Kidney epithelial cell (primary cell): ENCODE results near the gene TEAD4. TPM values are rescaled to one million over a fixed set of nuclear protein-coding genes. Genes with fewer than 3 reads are reported as not detected.

Experiments used
- DNase-seq: peaks from one replicate; pipeline ENCODE4 v3.0.0-alpha.2; 2010; ENCODE audit warnings: low read depth
- H3K27me3 ChIP-seq: 2 replicates; pipeline ENCODE4 v1.6.0; 2011; ENCODE audit warnings: low read length; ENCODE audit not compliant: control insufficient read depth, insufficient read depth
- H3K36me3 ChIP-seq: 2 replicates; pipeline ENCODE4 v1.5.1; 2011; ENCODE audit warnings: low read length; ENCODE audit not compliant: control insufficient read depth, insufficient read depth
- H3K4me3 ChIP-seq: 2 replicates; pipeline ENCODE4 v1.5.1; 2011; ENCODE audit warnings: low read depth, mild to moderate bottlenecking, control low read depth, low read length
- CTCF ChIP-seq: IDR thresholded peaks from 2 replicates; pipeline ENCODE4 v1.5.1; 2011; ENCODE audit warnings: mild to moderate bottlenecking, moderate library complexity, low read length, control low read depth, inconsistent platforms; ENCODE audit not compliant: insufficient read depth, poor library complexity, severe bottlenecking
- total RNA-seq: library from RNA; depleted of rRNA; stranded (reverse); fragments of >200 nt; gene quantifications from 2 replicates; pipeline ENCODE4 v1.2.3, GENCODE V29; 2015

The TEAD4 gene
- total RNA-seq, 1 donor from 2014 or later: 38.6 TPM

- H3K4me3 ChIP-seq: no peak overlapping the region
- peaks cover 4% of the 10 kb centered on the region for H3K36me3 ChIP-seq
- TF ChIP-seq CTCF: no peak
- no peaks in the 10 kb centered on the region for H3K27me3 ChIP-seq
- no peak for DNase-seq
Measured at GRCh38 chr12:2939191-2939590, 20.0 kb upstream of the TEAD4 start.

DNA sequence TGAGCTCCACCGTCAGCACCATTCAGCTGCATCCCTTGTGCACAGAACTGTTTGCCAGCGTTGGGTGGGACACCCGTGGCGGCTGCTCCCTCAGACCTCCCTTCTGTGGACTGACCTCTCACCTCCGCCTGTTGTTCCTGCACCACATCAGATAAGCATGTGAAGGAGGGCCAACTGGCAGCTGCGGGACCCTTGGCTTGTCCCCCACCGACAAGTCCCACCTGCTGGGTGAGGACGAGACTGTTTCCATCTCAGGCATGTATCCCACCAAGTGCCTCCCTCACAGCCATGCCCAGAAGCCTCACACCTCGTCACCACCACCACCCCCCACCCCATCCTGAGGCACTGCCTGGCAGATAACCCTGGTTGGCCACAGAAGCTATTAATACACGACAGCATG, 18.6 kb upstream of the TEAD4 start:
- no peaks in the 10 kb centered on the region for H3K27me3 ChIP-seq
- DNase-seq: no peak
- H3K4me3 ChIP-seq: no peak overlapping the region
- no peak for TF ChIP-seq CTCF
- peaks cover 3% of the 10 kb centered on the region for H3K36me3 ChIP-seq

- DNase-seq: no peak
- no peak for TF ChIP-seq CTCF
- Histone ChIP-seq H3K27me3 (no peaks in the 10 kb centered on the region), H3K36me3 (peaks cover 3% of the 10 kb centered on the region), H3K4me3 (no peak overlapping the region)
Measured at GRCh38 chr12:2941524-2941923, 17.7 kb upstream of the TEAD4 start.

GRCh38 chr12:2944401-2945047, 14.7 kb upstream of the TEAD4 start:
- TF ChIP-seq CTCF: peak; percentile 93
- Histone ChIP-seq H3K36me3 (peaks cover 3% of the 10 kb centered on the region), H3K27me3 (no peaks in the 10 kb centered on the region), H3K4me3 (no peak overlapping the region)
- DNase-seq: no peak

GRCh38 chr12:2949411-2949810, 9.8 kb upstream of the TEAD4 start:
- H3K36me3 ChIP-seq: no peaks in the 10 kb centered on the region
- H3K4me3 ChIP-seq: no peak overlapping the region
- no peak for TF ChIP-seq CTCF
- H3K27me3 ChIP-seq: no peaks in the 10 kb centered on the region
- no peak for DNase-seq

DNA sequence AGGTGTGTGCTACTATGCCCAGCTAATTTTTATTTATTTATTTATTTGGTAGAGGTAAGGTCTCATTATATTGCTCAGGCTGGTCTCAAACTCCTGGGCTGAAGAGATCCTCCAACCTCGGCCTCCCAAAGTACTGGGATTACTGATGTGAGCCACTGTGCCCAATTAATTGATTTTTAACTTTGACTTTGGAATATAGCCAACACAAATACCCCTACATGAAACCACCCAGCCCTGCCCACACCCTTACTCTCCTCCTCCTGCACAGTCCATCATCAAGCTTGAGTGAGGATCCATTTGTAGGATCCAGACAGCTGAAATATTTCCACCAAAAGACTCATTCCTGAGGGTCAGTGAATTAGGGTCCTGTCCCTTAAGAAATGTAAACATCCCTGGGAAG, 3.3 kb upstream of the TEAD4 start:
- Histone ChIP-seq H3K4me3 (no peak overlapping the region), H3K36me3 (no peaks in the 10 kb centered on the region), H3K27me3 (no peaks in the 10 kb centered on the region)
- no peak for TF ChIP-seq CTCF
- DNase-seq: no peak
